PC-9 (cell line): ENCODE data around the gene TRIM3. TPM values are rescaled to one million over a fixed set of nuclear protein-coding genes. Genes with fewer than 3 reads are reported as not detected.

Experiments used
- BruUV-seq: library from RNA; stranded (reverse); fragments of 400-500 nt; replicated peaks from 2 replicates; lab custom pipeline; 2021; lab: Mats Ljungman, UMichigan
- CTCF ChIA-PET: fragments of 300-600 bp; sonication (Branson Sonifier 250); formaldehyde crosslinking; loops from one replicate; lab custom pipeline; 2022; ENCODE audit warnings: antibody characterized with exemption; lab: Charles Lee
- POLR2A ChIA-PET: fragments of 300-600 bp; sonication (Branson Sonifier 250); formaldehyde crosslinking; loops from one replicate; lab custom pipeline; 2022; ENCODE audit warnings: antibody characterized with exemption; ENCODE audit not compliant: unreplicated experiment; lab: Charles Lee
- DNase-seq, 2 experiments: peaks; one replicate each; pipeline versions ENCODE4 v3.0.0 to v3.0.0-alpha.2; 2015 to 2022; ENCODE audit warnings: mixed read lengths in 1 of 2
- H2AFZ ChIP-seq: fragments of 200-600 bp; sonication (generic); 2 replicates; pipeline ENCODE4 v1.8.1; 2017; ENCODE audit warnings: antibody characterized with exemption
- H3F3A ChIP-seq: fragments of 200-600 bp; sonication (generic); 2 replicates; pipeline ENCODE4 v1.8.1; 2017; ENCODE audit warnings: antibody characterized with exemption, mild to moderate bottlenecking, low read depth; ENCODE audit not compliant: insufficient read depth
- H3K27ac ChIP-seq: fragments of 200-600 bp; sonication (generic); 2 replicates; pipeline ENCODE4 v1.6.1; 2016; ENCODE audit warnings: mixed run types
- H3K27me3 ChIP-seq: fragments of 200-600 bp; sonication (generic); 2 replicates; pipeline ENCODE4 v1.6.1; 2016; ENCODE audit warnings: low read depth, mixed run types; ENCODE audit not compliant: insufficient read depth
- H3K36me3 ChIP-seq: fragments of 200-600 bp; sonication (generic); 2 replicates; pipeline ENCODE4 v1.6.1; 2016; ENCODE audit warnings: low read depth, mixed run types
- H3K4me1 ChIP-seq: fragments of 200-600 bp; sonication (generic); replicated peaks from 2 replicates; pipeline ENCODE4 v1.6.1; 2016; ENCODE audit warnings: mixed run types; ENCODE audit not compliant: insufficient read depth
- H3K4me2 ChIP-seq: fragments of 200-600 bp; sonication (generic); 2 replicates; pipeline ENCODE4 v1.6.1; 2017; ENCODE audit warnings: mixed run types
- H3K4me3 ChIP-seq: fragments of 200-600 bp; sonication (generic); 2 replicates; pipeline ENCODE4 v1.6.1; 2016; ENCODE audit warnings: mixed run types
- H3K79me2 ChIP-seq: fragments of 200-600 bp; sonication (generic); 2 replicates; pipeline ENCODE4 v1.6.1; 2017; ENCODE audit warnings: low read depth, mixed run types
- H3K9me2 ChIP-seq: fragments of 200-600 bp; sonication (generic); 2 replicates; pipeline ENCODE4 v1.8.1; 2017; ENCODE audit warnings: mild to moderate bottlenecking; ENCODE audit not compliant: insufficient read depth
- H3K9me3 ChIP-seq: fragments of 200-600 bp; sonication (generic); 2 replicates; pipeline ENCODE4 v1.8.1; 2016; ENCODE audit warnings: low read depth; ENCODE audit not compliant: insufficient read depth
- H4K20me1 ChIP-seq: fragments of 200-600 bp; sonication (generic); 2 replicates; pipeline ENCODE4 v1.8.1; 2017; ENCODE audit not compliant: insufficient read depth
- EZH2 ChIP-seq: fragments of 200-600 bp; sonication (generic); IDR thresholded peaks from 2 replicates; pipeline ENCODE4 v1.8.0; 2017; ENCODE audit warnings: antibody characterized with exemption, low read depth
- intact Hi-C: fragments of 100-400 bp; cut with micrococcal nuclease; formaldehyde crosslinking; loops from one replicate; pipeline ENCODE4 v1.10.0; 2022; ENCODE audit not compliant: unreplicated experiment
- total RNA-seq: library from RNA; stranded (reverse); gene quantifications from 2 replicates; pipeline ENCODE4 v1.2.3, GENCODE V29; 2021
- TF ChIP-seq, protein P1 (sequence below): fragments of 200-600 bp; sonication (generic); conservative IDR thresholded peaks from 2 replicates; pipeline ENCODE4 v1.6.1; 2017; ENCODE audit warnings: mixed run types, antibody characterized with exemption, mild to moderate bottlenecking, moderate library complexity

Gene TRIM3
- total RNA-seq, 1 experiment from 2014 or later = 9.0 TPM

DNA sequence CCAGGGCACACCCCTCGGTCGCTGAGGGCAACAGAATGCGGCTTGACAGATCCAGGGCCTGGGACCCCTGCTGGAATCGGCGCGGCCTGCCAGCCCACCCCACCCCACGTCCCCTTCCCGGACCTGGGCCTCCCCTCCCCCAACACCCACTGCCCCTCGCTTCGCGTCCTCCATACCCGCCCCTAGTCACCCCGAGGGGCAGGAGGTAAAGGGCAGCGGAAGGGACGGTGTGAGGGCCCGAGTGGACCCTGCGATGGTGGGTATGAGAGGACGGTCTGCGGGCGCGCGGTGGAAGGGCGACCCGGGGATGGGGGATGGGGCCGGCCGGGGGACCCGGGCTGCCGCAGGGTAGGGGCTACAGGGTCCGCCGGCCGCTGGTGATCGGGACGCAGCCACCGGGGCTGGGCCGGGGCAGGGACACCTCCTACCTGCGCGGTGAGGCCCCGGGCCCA is 55.2 kb downstream of the TRIM3 start:
- no TSS peak for BruUV-seq
- H3F3A ChIP-seq = no peaks in the 10 kb centered on the region
- peak overlapping the region; percentile 49; the same call in 1 of the 2 replicates for H3K4me3 ChIP-seq
- H3K9me3 ChIP-seq = no peaks in the 10 kb centered on the region
- ChIA-PET CTCF (no interaction called here), POLR2A (no interaction called here)
- H3K36me3 ChIP-seq = no peaks in the 10 kb centered on the region
- intact Hi-C loops = no loop called here
- H3K27ac ChIP-seq = no peak overlapping the region
- DNase-seq = no peak
- H3K9me2 ChIP-seq = no peaks in the 10 kb centered on the region
- H4K20me1 ChIP-seq = no peaks in the 10 kb centered on the region
- peak overlapping the region; percentile 58; the same call in 1 of the 2 replicates for H3K4me2 ChIP-seq
- no peak overlapping the region for H2AFZ ChIP-seq
- H3K27me3 ChIP-seq = peaks cover 21% of the 10 kb centered on the region; the same call in 1 of the 2 replicates
- H3K79me2 ChIP-seq = no peaks in the 10 kb centered on the region
- H3K4me1 ChIP-seq = no peaks in the 10 kb centered on the region
- no peak for TF ChIP-seq EZH2
- TF ChIP-seq, protein P1, sequence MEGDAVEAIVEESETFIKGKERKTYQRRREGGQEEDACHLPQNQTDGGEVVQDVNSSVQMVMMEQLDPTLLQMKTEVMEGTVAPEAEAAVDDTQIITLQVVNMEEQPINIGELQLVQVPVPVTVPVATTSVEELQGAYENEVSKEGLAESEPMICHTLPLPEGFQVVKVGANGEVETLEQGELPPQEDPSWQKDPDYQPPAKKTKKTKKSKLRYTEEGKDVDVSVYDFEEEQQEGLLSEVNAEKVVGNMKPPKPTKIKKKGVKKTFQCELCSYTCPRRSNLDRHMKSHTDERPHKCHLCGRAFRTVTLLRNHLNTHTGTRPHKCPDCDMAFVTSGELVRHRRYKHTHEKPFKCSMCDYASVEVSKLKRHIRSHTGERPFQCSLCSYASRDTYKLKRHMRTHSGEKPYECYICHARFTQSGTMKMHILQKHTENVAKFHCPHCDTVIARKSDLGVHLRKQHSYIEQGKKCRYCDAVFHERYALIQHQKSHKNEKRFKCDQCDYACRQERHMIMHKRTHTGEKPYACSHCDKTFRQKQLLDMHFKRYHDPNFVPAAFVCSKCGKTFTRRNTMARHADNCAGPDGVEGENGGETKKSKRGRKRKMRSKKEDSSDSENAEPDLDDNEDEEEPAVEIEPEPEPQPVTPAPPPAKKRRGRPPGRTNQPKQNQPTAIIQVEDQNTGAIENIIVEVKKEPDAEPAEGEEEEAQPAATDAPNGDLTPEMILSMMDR = no peak

DNA sequence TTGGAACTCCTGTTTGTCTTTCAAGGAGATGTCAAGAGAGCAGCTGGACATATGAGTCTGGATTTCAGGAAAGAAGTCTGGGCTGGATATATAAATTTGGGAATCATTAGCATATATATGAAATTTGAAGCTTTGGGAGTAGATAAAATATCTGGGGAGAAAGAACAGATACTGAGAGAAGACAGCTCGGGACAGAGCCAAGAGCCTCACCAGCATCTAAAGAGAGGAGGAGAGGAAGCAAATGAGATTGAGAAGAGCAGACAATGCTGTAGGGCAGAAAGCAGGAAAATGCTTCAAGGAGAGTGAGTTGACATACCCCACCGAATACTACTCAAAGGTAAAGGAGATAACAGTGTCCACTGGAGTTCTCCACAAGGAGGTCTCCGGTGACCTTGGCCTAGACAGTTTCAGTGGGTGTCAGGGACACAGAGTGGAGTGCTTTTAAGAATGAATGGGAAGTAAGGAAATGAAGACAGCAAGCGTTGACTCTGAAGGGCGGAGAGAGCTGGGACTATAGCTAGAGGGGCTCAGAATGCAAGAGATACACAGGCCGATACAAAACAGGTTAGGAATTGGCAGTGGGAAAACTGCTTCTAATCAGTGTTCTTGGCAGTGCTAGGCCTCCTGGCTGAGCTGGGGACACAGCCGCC is 55.7 kb downstream of the TRIM3 start:
- DNase-seq = no peak
- Histone ChIP-seq H3K4me1 (no peaks in the 10 kb centered on the region), H3K9me3 (no peaks in the 10 kb centered on the region), H3K4me3 (no peak overlapping the region), H2AFZ (no peak overlapping the region), H3K36me3 (no peaks in the 10 kb centered on the region), H4K20me1 (no peaks in the 10 kb centered on the region), H3F3A (no peaks in the 10 kb centered on the region), H3K79me2 (no peaks in the 10 kb centered on the region), H3K9me2 (no peaks in the 10 kb centered on the region), H3K27me3 (peaks cover 21% of the 10 kb centered on the region; the same call in 1 of the 2 replicates), H3K27ac (no peak overlapping the region), H3K4me2 (no peak overlapping the region)
- ChIA-PET POLR2A (no interaction called here), CTCF (no interaction called here)
- TF ChIP-seq EZH2 = no peak
- TF ChIP-seq, protein P1 = no peak
- BruUV-seq = no TSS peak
- intact Hi-C loops = no loop called here

DNA sequence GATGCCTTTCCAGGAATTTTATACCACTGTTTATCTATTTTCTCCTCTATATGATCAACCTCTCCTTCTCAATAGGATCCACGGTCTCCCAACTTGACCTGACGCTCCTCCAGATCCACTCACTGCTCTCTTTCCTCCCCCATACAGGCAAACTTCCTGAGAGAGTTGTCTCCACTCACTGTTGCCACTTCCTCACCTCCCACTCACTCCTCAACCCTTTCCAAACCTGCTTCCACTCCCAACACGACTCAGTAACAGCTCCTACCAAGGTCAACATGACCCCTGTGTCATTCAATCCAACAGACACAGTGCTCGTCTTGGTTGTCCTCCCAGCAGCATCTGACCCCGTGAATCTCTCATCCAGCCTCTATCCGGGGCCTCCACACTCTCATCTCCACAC is 57.9 kb downstream of the TRIM3 start:
- Histone ChIP-seq H2AFZ (no peak overlapping the region), H3K27me3 (peaks cover 12% of the 10 kb centered on the region; the same call in 1 of the 2 replicates), H3K4me3 (no peak overlapping the region), H3K27ac (no peak overlapping the region), H3K4me1 (no peaks in the 10 kb centered on the region), H3K9me3 (no peaks in the 10 kb centered on the region), H3K9me2 (no peaks in the 10 kb centered on the region), H3F3A (no peaks in the 10 kb centered on the region), H4K20me1 (no peaks in the 10 kb centered on the region), H3K79me2 (no peaks in the 10 kb centered on the region), H3K4me2 (no peak overlapping the region), H3K36me3 (no peaks in the 10 kb centered on the region)
- no peak for TF ChIP-seq EZH2
- TF ChIP-seq, protein P1 = no peak
- POLR2A ChIA-PET = no interaction called here
- DNase-seq = no peak
- CTCF ChIA-PET = no interaction called here
- no TSS peak for BruUV-seq
- intact Hi-C loops = no loop called here
